ENCODE results near the gene C13orf46. TPM values are rescaled to one million over a fixed set of nuclear protein-coding genes. Genes with fewer than 3 reads are reported as not detected.

C13orf46 gene
- polyA plus RNA-seq, 2 donors, result 0.04 to 0.26 TPM

GRCh38 chr13:113903912-113904311, 70.0 kb downstream of the C13orf46 start:
- peak overlapping the region; percentile 5 to 68 for H3K27ac ChIP-seq (ENCODE audit: low read depth in 2 of 2, low read length in 1 of 2)
- H3K4me1 ChIP-seq (ENCODE audit: control insufficient read depth in 2 of 2, insufficient read depth in 2 of 2, low read length in 1 of 2), result no peaks in the 10 kb centered on the region
- H3K4me3 ChIP-seq (ENCODE audit: low read depth in 1 of 2, low read length in 2 of 2), result no peak overlapping the region
- no peaks in the 10 kb centered on the region for H3K9me3 ChIP-seq (ENCODE audit: control insufficient read depth in 2 of 2, insufficient read depth in 1 of 2, low read depth in 1 of 2, low read length in 1 of 2)
- no peaks in the 10 kb centered on the region for H3K27me3 ChIP-seq (ENCODE audit: control insufficient read depth in 1 of 2, insufficient read depth in 2 of 2, low read length in 2 of 2)
- WGBS, 2 donors, result 73 to 81% methylated on average over 9 of the region's 9 CpGs
- H3K36me3 ChIP-seq (ENCODE audit: control insufficient read depth in 2 of 2, insufficient read depth in 2 of 2, low read length in 1 of 2), result no peaks in the 10 kb centered on the region

Other genes with a start within 250 kb of the C13orf46 start
- 1 to 10 TPM; 3.1 to 6.8 TPM for gene TMEM255B, start 214.8 kb downstream of the C13orf46 start, polyA plus RNA-seq
- 10 to 100 TPM; 47.3 to 56.5 TPM for gene GAS6, start 110.0 kb downstream of the C13orf46 start, polyA plus RNA-seq
- gene RASA3, start 158.5 kb upstream of the C13orf46 start, polyA plus RNA-seq, result 1 to 10 TPM; 1.5 to 1.8 TPM
- gene CFAP97D2, start 205.2 kb upstream of the C13orf46 start, polyA plus RNA-seq, result not detected

All from esophagus (tissue), 2 donors.